HepG2 (cell line): ENCODE results near the gene MDM4.

Experiments used
- CTCF ChIP-seq: sonication (generic); formaldehyde crosslinking; IDR thresholded peaks from 2 replicates; pipeline ENCODE4 v1.5.0; 2020; ENCODE audit warnings: mild to moderate bottlenecking, missing genetic modification reagents, moderate library complexity
- KAT2B ChIP-seq: fragments of 150-350 bp; IDR thresholded peaks from 2 replicates; pipeline ENCODE4 v1.6.1; 2014; ENCODE audit warnings: low read depth, low read length, borderline replicate concordance
- ZNF460 ChIP-seq: sonication (generic); formaldehyde crosslinking; IDR thresholded peaks from 2 replicates; pipeline ENCODE4 v1.5.1; 2020; ENCODE audit warnings: missing genetic modification reagents, mild to moderate bottlenecking, borderline replicate concordance

- no peak for TF ChIP-seq CTCF (CRISPR knock-in tag)
- no peak for TF ChIP-seq KAT2B
- TF ChIP-seq ZNF460 (CRISPR knock-in tag) = no peak
Measured at GRCh38 chr1:204602871-204603542, 86.8 kb downstream of the MDM4 start.
